GM12801 (cell line): ENCODE data around the gene ATP5MK.

Experiments used
- TF ChIP-seq, protein P1 (sequence below): IDR thresholded peaks from one replicate; pipeline ENCODE4 v1.5.1; 2011; ENCODE audit warnings: control low read depth; ENCODE audit not compliant: insufficient read length; ENCODE audit errors: extremely low read depth

Gene ATP5MK, protein sequence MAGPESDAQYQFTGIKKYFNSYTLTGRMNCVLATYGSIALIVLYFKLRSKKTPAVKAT

DNA sequence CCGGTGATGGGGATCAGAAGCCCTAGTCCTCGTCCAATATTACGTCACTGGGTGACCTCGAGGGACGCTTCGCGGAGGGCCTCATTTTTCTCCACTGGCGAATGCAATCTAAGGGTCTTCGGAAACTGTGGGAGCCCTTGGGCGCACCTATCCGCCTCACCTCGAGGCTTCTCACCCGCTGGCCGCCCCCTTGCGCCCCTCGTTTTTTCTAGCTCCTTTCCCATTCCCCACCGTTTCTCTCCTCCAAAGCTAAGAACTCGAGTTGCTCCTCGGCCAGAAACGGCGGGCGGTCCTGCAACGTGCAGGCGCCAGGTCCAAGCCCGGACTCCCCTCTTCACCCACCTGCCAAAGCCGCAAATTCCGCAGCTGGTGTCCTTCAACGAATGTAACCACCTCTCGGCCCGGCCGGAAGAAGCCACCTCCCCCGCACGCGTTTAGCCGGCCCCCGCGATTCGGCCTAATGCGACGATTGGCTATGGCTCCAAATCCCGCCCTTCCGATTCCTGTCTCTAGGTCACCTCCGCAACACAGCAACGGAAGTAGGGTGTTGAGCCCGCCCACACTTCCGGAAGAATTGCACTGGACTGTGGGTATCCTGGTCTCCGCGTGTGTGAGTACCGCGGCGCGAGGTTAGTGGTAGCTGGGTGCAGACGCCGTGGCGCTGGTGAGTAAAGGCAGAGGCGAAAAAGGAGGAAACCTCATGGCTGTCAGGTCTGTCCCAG is at the start of gene ATP5MK, which contains the start of gene PDCD11:
ATP5MK (minus strand) TSS at position 409 of the 722 bp plus-strand sequence. CDS start 4,018 bp downstream, outside the sequence.
PDCD11 (plus strand) TSS at position 560 of the 722 bp plus-strand sequence. CDS start 1,801 bp downstream, outside the sequence.
- TF ChIP-seq, protein P1, sequence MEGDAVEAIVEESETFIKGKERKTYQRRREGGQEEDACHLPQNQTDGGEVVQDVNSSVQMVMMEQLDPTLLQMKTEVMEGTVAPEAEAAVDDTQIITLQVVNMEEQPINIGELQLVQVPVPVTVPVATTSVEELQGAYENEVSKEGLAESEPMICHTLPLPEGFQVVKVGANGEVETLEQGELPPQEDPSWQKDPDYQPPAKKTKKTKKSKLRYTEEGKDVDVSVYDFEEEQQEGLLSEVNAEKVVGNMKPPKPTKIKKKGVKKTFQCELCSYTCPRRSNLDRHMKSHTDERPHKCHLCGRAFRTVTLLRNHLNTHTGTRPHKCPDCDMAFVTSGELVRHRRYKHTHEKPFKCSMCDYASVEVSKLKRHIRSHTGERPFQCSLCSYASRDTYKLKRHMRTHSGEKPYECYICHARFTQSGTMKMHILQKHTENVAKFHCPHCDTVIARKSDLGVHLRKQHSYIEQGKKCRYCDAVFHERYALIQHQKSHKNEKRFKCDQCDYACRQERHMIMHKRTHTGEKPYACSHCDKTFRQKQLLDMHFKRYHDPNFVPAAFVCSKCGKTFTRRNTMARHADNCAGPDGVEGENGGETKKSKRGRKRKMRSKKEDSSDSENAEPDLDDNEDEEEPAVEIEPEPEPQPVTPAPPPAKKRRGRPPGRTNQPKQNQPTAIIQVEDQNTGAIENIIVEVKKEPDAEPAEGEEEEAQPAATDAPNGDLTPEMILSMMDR = no peak

DNA sequence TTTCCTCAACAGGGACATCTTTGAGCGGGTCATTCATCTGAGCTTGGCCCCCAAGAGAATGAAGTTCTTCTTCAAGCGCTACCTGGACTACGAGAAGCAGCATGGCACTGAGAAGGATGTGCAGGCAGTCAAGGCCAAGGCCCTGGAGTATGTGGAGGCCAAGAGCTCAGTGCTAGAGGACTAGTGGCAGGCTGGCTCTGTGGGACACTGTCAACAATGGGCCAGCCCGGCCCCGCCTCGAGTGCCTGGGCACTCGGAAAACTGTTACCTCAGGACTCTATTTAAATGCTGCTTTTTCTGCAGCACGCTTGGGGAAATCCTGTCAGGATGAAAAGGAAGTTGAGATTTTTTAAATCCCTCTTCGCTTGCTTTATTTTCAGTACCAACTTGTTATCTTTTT is 49.1 kb upstream of the ATP5MK start:
- TF ChIP-seq, protein P1 = no peak

DNA sequence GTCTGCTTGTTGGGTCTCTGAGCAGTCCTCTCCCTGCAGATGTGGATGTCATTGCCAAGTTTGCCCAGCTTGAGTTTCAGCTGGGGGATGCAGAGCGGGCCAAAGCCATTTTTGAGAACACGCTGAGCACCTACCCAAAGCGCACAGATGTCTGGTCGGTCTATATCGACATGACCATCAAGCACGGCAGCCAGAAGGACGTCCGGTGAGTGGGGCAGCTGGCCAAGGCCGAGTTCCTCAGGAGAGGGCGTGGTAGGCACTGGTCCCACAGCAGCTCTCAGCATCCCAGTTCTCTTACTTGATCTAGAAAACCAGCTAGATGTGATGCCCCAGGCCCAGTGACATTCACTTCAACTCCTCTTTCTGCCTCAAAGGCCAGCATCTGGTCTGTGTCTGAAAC is 48.2 kb upstream of the ATP5MK start:
- TF ChIP-seq, protein P1 = no peak

DNA sequence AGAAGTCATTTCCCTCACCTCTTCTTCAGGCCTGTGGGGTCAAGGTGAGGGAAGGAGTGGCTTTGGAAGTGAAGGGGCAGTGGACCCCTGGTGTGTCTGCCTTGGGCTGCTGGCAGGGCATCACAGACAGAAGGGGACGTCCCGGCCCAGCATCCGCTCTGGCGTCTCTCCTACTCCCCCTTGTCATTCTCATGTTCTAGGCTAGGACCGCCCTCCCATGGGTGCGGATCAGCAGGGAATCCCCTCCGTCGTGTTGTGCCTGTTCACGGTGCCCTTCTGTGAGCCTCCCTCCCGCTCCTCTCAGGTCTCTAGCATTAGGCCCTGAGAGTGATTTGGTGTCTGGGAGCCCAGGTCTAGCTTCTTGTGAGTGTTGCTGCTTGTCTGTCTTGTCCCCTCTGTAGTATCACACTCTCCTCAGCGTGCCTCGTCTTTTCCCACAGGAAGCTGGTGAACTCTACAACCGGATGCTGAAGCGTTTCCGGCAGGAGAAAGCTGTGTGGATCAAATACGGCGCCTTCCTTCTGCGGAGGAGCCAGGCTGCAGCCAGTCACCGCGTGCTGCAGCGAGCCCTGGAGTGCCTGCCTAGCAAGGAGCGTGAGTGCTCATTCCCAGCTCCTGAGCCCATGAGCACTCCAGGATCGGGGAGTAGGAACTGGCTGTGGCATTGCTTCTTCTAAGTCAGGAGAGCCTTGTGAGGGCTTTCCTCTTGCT is 47.4 kb upstream of the ATP5MK start:
- TF ChIP-seq, protein P1 = no peak

DNA sequence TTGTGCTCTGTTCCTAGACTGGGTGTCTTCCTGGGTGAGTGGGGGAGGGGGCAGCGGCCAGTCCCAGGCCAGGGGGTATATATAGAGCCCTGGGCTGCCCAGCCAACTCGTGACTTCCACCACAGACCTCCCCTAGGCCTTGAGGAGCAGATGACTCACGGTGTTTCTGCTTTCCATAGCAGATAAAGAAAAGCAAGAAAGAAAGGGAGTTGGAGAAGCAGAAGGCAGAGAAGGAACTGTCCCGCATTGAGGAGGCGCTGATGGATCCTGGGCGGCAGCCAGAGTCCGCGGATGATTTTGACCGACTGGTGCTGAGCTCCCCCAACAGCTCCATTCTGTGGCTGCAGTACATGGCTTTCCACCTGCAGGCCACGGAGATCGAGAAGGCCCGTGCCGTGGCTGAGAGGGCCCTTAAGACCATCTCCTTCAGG is 45.8 kb upstream of the ATP5MK start:
- TF ChIP-seq, protein P1 = no peak

DNA sequence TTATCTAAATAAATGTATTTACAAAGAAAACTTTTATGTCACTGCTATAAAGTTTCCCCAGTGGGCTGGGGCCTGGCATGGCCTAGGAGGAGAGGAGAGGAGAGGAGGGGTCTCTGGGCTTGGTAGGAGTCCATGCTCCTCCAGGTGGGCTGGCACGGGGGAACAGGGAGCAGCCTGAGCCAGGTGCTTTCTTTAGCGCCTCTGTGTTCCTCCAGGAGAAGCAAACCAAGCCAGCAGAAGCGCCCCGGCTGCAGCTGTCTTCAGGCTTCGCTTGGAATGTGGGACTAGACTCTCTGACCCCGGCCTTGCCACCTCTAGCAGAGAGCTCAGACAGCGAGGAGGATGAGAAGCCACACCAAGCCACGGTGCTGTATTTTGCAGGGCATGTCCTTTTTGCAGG is 45.3 kb upstream of the ATP5MK start:
- TF ChIP-seq, protein P1 = no peak

DNA sequence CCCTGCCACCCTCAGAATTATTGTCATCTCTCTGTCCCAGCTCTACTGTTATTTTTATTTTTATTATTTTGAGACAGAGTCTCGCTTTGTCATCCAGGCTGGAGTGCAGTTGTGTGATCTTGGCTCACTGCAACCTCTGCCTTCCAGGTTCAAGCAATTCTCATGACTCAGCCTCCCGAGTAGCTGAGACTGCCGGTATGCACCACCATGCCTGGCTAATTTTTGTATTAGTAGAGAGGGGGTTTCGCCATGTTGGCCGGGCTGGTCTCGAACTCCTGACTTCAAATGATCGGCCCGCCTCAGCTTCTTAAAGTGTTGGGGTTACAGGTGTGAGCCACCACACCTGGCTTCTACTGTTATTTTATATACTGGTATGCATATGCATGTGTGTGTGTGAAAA is 44.9 kb upstream of the ATP5MK start:
- TF ChIP-seq, protein P1 = no peak
